Coronary artery (tissue), 2 donors: ENCODE results near the gene CAPN1.

Experiments used
- DNase-seq: peaks from one replicate; pipeline ENCODE4 v3.0.0-alpha.2; 2017; ENCODE audit warnings: low spot score
- H3K27ac ChIP-seq, 2 donors: fragments of 200-600 bp; sonication (generic); one replicate each; pipeline ENCODE4 v1.5.1; 2016 to 2019
- H3K4me3 ChIP-seq: fragments of 200-600 bp; sonication (generic); 2 replicates; pipeline ENCODE4 v1.5.1; 2016; ENCODE audit warnings: mild to moderate bottlenecking, moderate library complexity
- CTCF ChIP-seq: fragments of 200-600 bp; sonication (generic); IDR thresholded peaks from one replicate; pipeline ENCODE4 v1.5.1; 2019; ENCODE audit warnings: antibody characterized with exemption

Gene CAPN1

DNA sequence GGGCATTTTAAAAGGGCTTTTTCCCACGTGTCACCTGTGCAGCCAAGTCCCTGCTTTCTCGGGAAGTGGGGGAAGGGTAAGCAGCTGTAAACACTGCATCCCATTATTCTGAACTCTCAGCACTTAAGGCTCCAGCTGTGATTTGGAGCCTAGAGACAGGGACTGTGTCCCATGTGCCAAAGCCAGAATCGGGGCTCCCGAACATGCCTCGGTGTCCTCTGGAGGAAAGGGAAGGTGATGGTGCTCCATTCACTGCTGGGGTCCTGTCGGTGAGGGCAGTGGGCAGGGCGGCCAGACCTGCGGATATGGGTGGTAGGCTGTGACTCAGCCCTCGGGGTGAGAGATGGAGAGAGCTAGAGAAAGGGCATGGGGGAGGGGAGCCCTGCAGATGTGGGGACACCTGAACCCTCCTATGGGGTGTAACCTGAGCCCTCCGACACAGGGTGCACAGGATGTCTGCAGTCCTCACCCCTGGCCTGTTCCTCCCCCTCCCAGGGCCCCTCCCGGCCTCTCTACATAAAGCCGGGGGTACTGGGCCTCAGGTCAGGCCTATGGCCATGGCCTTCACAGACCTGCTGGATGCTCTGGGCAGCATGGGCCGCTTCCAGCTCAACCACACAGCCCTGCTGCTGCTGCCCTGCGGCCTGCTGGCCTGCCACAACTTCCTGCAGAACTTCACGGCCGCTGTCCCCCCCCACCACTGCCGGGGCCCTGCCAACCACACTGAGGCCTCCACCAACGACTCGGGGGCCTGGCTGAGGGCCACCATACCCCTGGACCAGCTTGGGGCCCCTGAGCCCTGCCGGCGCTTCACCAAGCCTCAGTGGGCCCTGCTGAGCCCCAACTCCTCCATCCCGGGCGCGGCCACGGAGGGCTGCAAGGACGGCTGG is 31.8 kb downstream of the CAPN1 start:
- Histone ChIP-seq H3K4me3 (no peak overlapping the region), H3K27ac (no peak overlapping the region)
- DNase-seq: no peak
- TF ChIP-seq CTCF: no peak

- no peak for DNase-seq
- Histone ChIP-seq H3K4me3 (no peak overlapping the region), H3K27ac (no peak overlapping the region)
- TF ChIP-seq CTCF: no peak
Measured at GRCh38 chr11:65214212-65214845, 32.6 kb downstream of the CAPN1 start.

DNA sequence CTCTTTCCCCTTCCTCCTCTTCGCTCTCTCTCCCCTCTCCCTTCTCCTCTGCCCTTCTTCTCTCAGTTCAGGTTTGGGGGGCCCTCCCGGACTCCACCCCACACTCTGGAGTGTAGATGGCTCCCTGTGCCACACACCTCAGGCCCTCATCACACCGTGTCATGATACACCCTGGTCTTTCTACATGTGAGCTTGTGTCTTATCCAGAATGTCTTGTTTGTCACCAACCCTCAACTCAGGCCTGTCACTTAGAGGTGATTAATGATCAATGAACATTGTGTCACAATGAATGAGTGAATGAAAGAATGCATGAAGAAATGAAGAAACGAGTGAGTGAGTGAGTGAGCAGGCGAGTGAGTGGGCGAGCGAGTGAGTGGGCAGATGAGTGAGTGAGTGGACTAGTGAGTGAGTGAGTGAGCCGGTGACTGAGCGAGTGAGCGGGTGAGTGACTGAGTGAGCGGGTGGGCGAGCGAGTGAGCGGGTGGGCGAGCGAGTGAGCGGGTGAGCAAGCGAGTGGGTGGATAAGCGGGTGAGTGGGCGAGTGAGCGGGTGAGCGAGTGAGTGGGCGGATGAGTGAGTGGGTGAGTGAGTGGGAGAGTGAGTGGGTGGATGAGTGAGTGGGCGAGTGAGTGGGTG is 33.8 kb downstream of the CAPN1 start:
- no peak overlapping the region for H3K4me3 ChIP-seq
- TF ChIP-seq CTCF: no peak
- no peak for DNase-seq
- H3K27ac ChIP-seq: no peak overlapping the region

DNA sequence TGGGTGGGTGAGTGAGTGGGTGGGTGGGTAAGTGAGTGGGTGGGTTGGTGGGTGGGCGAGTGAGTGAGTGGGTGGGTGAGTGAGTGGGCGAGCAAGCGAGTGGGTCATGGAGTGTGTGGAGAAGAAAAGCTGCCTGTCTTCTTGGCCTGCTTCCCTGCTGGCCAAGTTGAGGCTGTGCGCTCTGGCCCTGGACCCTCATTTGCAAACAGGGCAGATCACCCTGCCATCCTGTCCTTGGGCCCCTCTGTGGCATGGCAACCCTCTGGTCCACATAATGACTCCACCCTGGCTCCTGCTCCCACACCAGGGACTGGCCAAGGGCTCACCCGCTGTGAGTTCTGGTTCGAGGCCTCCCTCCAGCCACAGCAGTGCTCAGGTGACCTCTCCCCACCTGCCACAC is 35.1 kb downstream of the CAPN1 start:
- H3K4me3 ChIP-seq: no peak overlapping the region
- no peak for DNase-seq
- H3K27ac ChIP-seq: no peak overlapping the region
- no peak for TF ChIP-seq CTCF

GRCh38 chr11:65217441-65218423 is 36.0 kb downstream of the CAPN1 start:
- no peak overlapping the region for H3K27ac ChIP-seq
- no peak for DNase-seq
- TF ChIP-seq CTCF: no peak
- no peak overlapping the region for H3K4me3 ChIP-seq

GRCh38 chr11:65218446-65218845 is 36.7 kb downstream of the CAPN1 start:
- no peak for DNase-seq

More at GRCh38 chr11:65218446-65218845, 36.7 kb downstream of the CAPN1 start:
- H3K27ac ChIP-seq: no peak overlapping the region
- no peak for TF ChIP-seq CTCF
- H3K4me3 ChIP-seq: no peak overlapping the region
